Cardiac fibroblast (primary cell): ENCODE results near the gene HMGCR.

Source experiments
- DNase-seq, 2 donors: peaks; one replicate each; pipeline versions ENCODE4 v3.0.0 to v3.0.0-alpha.2; 2010; ENCODE audit warnings: low read depth in 2 of 2
- H3K4me3 ChIP-seq, 2 donors: replicated peaks in 1 of 2; 1 replicate in 1 of 2; 2 replicates in 1 of 2; pipeline ENCODE4 v1.5.1; 2011; ENCODE audit warnings: low read depth in 2 of 2, low read length in 2 of 2, mild to moderate bottlenecking in 2 of 2, moderate library complexity in 1 of 2
- TF ChIP-seq, protein P1 (sequence below): IDR thresholded peaks from one replicate; pipeline ENCODE4 v1.5.1; 2011; ENCODE audit warnings: low read depth, mild to moderate bottlenecking, low read length, inconsistent platforms

HMGCR gene

GRCh38 chr5:75340714-75341478 is 3.9 kb downstream of the HMGCR start:
- DNase-seq: peak in 1 of 2 donors; percentile 29
- no peak overlapping the region for H3K4me3 ChIP-seq
- TF ChIP-seq, protein P1, sequence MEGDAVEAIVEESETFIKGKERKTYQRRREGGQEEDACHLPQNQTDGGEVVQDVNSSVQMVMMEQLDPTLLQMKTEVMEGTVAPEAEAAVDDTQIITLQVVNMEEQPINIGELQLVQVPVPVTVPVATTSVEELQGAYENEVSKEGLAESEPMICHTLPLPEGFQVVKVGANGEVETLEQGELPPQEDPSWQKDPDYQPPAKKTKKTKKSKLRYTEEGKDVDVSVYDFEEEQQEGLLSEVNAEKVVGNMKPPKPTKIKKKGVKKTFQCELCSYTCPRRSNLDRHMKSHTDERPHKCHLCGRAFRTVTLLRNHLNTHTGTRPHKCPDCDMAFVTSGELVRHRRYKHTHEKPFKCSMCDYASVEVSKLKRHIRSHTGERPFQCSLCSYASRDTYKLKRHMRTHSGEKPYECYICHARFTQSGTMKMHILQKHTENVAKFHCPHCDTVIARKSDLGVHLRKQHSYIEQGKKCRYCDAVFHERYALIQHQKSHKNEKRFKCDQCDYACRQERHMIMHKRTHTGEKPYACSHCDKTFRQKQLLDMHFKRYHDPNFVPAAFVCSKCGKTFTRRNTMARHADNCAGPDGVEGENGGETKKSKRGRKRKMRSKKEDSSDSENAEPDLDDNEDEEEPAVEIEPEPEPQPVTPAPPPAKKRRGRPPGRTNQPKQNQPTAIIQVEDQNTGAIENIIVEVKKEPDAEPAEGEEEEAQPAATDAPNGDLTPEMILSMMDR: no peak

- H3K4me3 ChIP-seq: no peak overlapping the region
- no peak for DNase-seq
- TF ChIP-seq, protein P1: no peak
Measured at GRCh38 chr5:75341934-75342333, 4.9 kb downstream of the HMGCR start.

- H3K4me3 ChIP-seq: no peak overlapping the region
- TF ChIP-seq, protein P1: no peak
- DNase-seq: peak in 1 of 2 donors; percentile 48
Measured at GRCh38 chr5:75342836-75343235, 5.8 kb downstream of the HMGCR start.

DNA sequence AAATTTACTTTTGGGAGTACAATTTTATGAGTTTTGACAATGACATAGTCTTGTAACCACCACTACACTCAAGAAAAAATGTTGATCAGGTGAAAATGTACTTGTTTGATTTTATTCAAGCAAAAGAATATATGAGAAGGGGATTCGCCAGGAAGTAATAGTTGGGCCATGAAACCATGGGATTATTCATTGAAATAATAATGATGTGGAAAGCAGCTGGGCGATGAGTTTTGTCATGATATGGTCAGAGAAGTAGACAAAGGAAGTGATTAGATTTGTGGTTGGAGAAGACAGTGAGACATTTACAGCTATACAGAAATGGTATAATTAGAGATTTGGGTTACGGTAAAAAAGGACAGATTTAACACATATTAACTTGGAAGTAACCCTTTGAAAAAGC is 11.2 kb downstream of the HMGCR start:
- TF ChIP-seq, protein P1: no peak
- H3K4me3 ChIP-seq: no peak overlapping the region
- peak in 1 of 2 donors; percentile 75 for DNase-seq

DNA sequence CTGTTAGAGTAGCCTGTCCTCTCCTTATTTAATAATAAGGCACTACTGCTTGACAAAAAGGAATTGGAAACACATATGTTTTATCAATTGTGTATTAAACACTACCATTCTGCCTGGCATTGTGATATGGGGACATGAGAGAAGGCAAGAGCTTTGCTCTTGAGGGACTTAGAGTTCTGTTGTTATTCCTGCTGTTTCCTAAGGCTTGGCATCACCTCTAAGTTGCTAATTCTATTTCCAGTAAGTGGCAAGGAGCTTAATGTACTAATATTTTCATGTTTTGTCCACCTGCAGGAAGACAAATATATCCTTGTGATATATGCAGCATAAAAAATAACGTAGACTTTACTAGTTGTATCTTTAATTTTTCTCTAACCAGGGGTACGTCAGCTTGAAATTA is 12.6 kb downstream of the HMGCR start:
- DNase-seq: no peak
- TF ChIP-seq, protein P1: no peak
- H3K4me3 ChIP-seq: no peak overlapping the region

DNA sequence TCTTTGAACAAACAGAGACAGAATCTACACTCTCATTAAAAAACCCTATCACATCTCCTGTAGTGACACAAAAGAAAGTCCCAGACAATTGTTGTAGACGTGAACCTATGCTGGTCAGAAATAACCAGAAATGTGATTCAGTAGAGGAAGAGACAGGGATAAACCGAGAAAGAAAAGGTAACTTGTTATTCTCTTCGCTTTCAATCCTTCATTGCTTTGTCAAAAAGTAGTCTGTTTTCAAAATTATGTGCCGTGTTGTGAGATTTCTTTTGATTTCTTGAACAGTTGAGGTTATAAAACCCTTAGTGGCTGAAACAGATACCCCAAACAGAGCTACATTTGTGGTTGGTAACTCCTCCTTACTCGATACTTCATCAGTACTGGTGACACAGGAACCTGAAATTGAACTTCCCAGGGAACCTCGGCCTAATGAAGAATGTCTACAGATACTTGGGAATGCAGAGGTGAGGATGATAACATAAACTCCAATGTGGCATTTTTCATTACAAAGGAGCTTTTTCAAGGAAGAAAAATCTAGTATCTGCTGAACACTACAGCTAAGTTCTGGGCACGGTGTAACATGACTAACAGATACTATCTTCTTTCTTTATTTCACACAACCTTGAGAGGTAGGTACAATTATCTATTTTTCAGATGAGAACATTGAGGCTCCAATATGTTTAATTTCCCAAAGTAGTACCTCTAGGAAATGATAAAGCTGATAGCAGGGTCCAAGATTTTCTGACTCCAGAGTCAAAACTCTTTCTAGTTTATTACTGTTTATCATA is 14.3 kb downstream of the HMGCR start:
- no peak overlapping the region for H3K4me3 ChIP-seq
- DNase-seq: no peak
- TF ChIP-seq, protein P1: no peak
